OCI-LY7 (cell line): ENCODE data around the gene SLC22A6. TPM values are rescaled to one million over a fixed set of nuclear protein-coding genes. Genes with fewer than 3 reads are reported as not detected.
"Not testable (repeated sequence)": the region's sequence is repeated elsewhere in the genome, so short reads cannot be mapped to it uniquely, and the experiment has no call there.

ENCODE experiments used
- BruUV-seq: library from RNA; stranded (reverse); fragments of 400-500 nt; replicated peaks from 2 replicates; lab custom pipeline; 2021; lab: Mats Ljungman, UMichigan
- CTCF ChIA-PET: fragments of 300-600 bp; sonication (Branson Sonifier 250); formaldehyde crosslinking; loops from one replicate; lab custom pipeline; 2022; ENCODE audit warnings: antibody characterized with exemption; ENCODE audit not compliant: unreplicated experiment; lab: Charles Lee
- POLR2A ChIA-PET: fragments of 300-600 bp; sonication (Branson Sonifier 250); formaldehyde crosslinking; loops from one replicate; lab custom pipeline; 2022; ENCODE audit warnings: antibody characterized with exemption; lab: Charles Lee
- DNase-seq: peaks from one replicate; pipeline ENCODE4 v3.0.0-alpha.2; 2015; ENCODE audit warnings: low spot score
- H2AFZ ChIP-seq: fragments of 200-600 bp; sonication (generic), shearing (Covaris generic); 2 replicates; pipeline ENCODE4 v1.6.1; 2014; ENCODE audit warnings: mild to moderate bottlenecking, antibody characterized with exemption, low read length, moderate library complexity
- H3K27ac ChIP-seq: fragments of 200-600 bp; sonication (generic); 2 replicates; pipeline ENCODE4 v1.5.1; 2014; ENCODE audit warnings: mixed run types, low read depth, mild to moderate bottlenecking, moderate library complexity, low read length, inconsistent platforms; ENCODE audit not compliant: poor library complexity, severe bottlenecking
- H3K36me3 ChIP-seq: fragments of 200-600 bp; sonication (generic); 2 replicates; pipeline ENCODE4 v1.6.1; 2014; ENCODE audit warnings: mild to moderate bottlenecking, antibody characterized with exemption, low read length, moderate library complexity, mixed read lengths; ENCODE audit not compliant: insufficient read depth
- H3K4me1 ChIP-seq: fragments of 200-600 bp; sonication (generic); 2 replicates; pipeline ENCODE4 v1.5.1; 2014; ENCODE audit warnings: mild to moderate bottlenecking, low read length; ENCODE audit not compliant: insufficient read depth, poor library complexity, severe bottlenecking
- H3K4me2 ChIP-seq: fragments of 200-600 bp; sonication (generic); 2 replicates; pipeline ENCODE4 v1.6.1; 2014; ENCODE audit warnings: mild to moderate bottlenecking, low read length
- H3K4me3 ChIP-seq: fragments of 200-600 bp; sonication (generic); 2 replicates; pipeline ENCODE4 v1.5.1; 2014; ENCODE audit warnings: mild to moderate bottlenecking, low read depth, low read length; ENCODE audit not compliant: poor library complexity, severe bottlenecking
- H3K79me2 ChIP-seq: fragments of 200-600 bp; sonication (generic); 2 replicates; pipeline ENCODE4 v1.6.1; 2016; ENCODE audit warnings: low read depth, mild to moderate bottlenecking, low read length, moderate library complexity, mixed read lengths; ENCODE audit not compliant: insufficient read depth
- H3K9me2 ChIP-seq: fragments of 200-600 bp; sonication (generic); 2 replicates; pipeline ENCODE4 v1.6.1; 2016; ENCODE audit warnings: mild to moderate bottlenecking, low read length, mixed read lengths; ENCODE audit not compliant: insufficient read depth
- H3K9me3 ChIP-seq: fragments of 200-600 bp; sonication (generic); 2 replicates; pipeline ENCODE4 v1.6.1; 2014; ENCODE audit warnings: mild to moderate bottlenecking, mixed run types, low read length, mixed read lengths
- H4K20me1 ChIP-seq: fragments of 200-600 bp; sonication (generic); 2 replicates; pipeline ENCODE4 v1.6.1; 2014; ENCODE audit warnings: mild to moderate bottlenecking, antibody characterized with exemption, low read length, moderate library complexity, mixed read lengths; ENCODE audit not compliant: insufficient read depth
- EZH2phosphoT487 ChIP-seq: fragments of 200-600 bp; sonication (generic); IDR thresholded peaks from 2 replicates; pipeline ENCODE4 v1.6.1; 2018; ENCODE audit warnings: low read depth, borderline replicate concordance, mild to moderate bottlenecking, mixed run types, antibody characterized with exemption, low read length, moderate library complexity, mixed read lengths
- intact Hi-C: fragments of 100-400 bp; cut with micrococcal nuclease; formaldehyde crosslinking; loops from one replicate; pipeline ENCODE4 v1.10.0; 2022; ENCODE audit not compliant: unreplicated experiment
- total RNA-seq, 2 experiments: library from RNA; depleted of rRNA in 1 of 2; stranded (reverse); fragments of >200 nt in 1 of 2; shearing (Covaris generic) in 1 of 2; gene quantifications; 2 replicates each; pipeline ENCODE4 v1.2.3, GENCODE V29; 2014 to 2022
- TF ChIP-seq, protein P1 (sequence below): fragments of 200-600 bp; sonication (generic); conservative IDR thresholded peaks from 2 replicates; pipeline ENCODE4 v1.5.1; 2014; ENCODE audit warnings: mild to moderate bottlenecking, antibody characterized with exemption, low read length, moderate library complexity, mixed read lengths

The SLC22A6 gene
- total RNA-seq, 2 experiments from 2014 or later, result not detected

DNA sequence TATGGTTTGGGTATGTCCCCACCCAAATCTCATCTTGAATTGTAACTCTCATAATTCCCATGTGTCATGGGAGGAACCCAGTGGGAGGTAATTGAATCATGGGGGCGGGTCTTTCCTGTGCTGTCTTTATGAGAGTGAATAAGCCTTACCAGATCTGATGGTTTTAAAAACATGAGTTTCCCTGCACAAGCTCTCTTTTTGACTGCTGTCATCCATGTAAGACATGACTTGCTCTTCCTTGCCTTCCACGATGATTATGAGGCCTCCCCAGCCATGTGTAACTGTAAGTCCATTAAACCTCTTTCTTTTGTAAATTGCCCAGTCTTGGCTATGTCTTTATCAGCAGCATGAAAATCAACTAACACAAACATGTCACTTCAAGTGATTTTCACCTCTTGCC is 47.2 kb downstream of the SLC22A6 start:
- CTCF ChIA-PET, H3K36me3 ChIP-seq, H3K4me1 ChIP-seq, H3K4me2 ChIP-seq, H3K27ac ChIP-seq, H3K79me2 ChIP-seq, H3K9me2 ChIP-seq, POLR2A ChIA-PET, intact Hi-C loops, H2AFZ ChIP-seq, DNase-seq, BruUV-seq, H3K4me3 ChIP-seq, H4K20me1 ChIP-seq, H3K9me3 ChIP-seq: not testable (repeated sequence)

GRCh38 chr11:62934496-62934785 is 50.3 kb downstream of the SLC22A6 start:
- H3K4me2 ChIP-seq, result no peak overlapping the region
- H3K9me2 ChIP-seq, result no peaks in the 10 kb centered on the region
- H3K4me3 ChIP-seq, result no peak overlapping the region
- no peaks in the 10 kb centered on the region for H3K36me3 ChIP-seq
- H3K79me2 ChIP-seq, result no peaks in the 10 kb centered on the region
- no peak for DNase-seq
- ChIA-PET POLR2A (no interaction called here), CTCF (no interaction called here)
- TF ChIP-seq, protein P1, sequence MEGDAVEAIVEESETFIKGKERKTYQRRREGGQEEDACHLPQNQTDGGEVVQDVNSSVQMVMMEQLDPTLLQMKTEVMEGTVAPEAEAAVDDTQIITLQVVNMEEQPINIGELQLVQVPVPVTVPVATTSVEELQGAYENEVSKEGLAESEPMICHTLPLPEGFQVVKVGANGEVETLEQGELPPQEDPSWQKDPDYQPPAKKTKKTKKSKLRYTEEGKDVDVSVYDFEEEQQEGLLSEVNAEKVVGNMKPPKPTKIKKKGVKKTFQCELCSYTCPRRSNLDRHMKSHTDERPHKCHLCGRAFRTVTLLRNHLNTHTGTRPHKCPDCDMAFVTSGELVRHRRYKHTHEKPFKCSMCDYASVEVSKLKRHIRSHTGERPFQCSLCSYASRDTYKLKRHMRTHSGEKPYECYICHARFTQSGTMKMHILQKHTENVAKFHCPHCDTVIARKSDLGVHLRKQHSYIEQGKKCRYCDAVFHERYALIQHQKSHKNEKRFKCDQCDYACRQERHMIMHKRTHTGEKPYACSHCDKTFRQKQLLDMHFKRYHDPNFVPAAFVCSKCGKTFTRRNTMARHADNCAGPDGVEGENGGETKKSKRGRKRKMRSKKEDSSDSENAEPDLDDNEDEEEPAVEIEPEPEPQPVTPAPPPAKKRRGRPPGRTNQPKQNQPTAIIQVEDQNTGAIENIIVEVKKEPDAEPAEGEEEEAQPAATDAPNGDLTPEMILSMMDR, result no peak
- TF ChIP-seq EZH2phosphoT487, result no peak
- intact Hi-C loops, result no loop called here
- no peaks in the 10 kb centered on the region for H4K20me1 ChIP-seq
- no peak overlapping the region for H2AFZ ChIP-seq
- no peaks in the 10 kb centered on the region for H3K9me3 ChIP-seq
- BruUV-seq, result no TSS peak
- no peak overlapping the region for H3K27ac ChIP-seq
- H3K4me1 ChIP-seq, result no peaks in the 10 kb centered on the region

DNA sequence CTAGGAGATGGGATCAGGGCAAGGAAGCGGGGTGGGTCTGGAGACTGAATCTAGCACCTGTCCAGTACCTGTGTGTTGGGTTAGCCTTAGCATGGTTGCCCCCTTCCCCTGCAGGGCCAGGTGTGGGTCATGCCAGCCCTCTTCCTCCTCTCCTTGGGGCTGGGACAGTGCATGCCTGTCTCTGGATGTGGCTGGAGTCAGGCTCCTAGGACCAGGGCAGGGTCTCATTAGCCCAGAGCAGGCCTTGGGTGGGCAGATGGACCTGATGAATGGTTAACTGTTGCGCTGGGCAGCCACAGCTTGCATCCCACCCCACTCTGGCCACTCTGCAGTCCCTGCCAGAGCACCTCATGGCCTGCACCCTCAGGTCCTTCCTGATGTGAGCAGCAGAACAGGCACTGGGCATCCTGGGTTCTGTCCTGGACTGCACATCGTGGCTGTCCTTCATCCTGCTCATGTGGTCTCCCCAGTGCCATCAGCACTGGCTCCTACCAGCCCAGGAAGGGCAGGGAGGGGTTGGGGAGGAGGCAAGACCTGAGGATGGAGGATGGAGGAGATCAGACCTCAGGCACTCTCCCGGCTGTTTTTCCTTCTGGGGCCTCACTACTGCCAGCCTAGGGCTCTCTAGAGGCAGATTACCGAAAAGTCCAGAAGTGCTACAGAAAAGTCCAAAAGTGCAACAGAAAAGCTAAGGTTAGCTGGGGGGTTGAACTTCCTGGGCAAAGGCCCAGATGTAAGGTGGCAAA is 50.8 kb downstream of the SLC22A6 start:
- no TSS peak for BruUV-seq

More for the DNA sequence above, 50.8 kb downstream of the SLC22A6 start:
- H3K79me2 ChIP-seq, result no peaks in the 10 kb centered on the region
- no peak overlapping the region for H3K4me2 ChIP-seq
- H4K20me1 ChIP-seq, result no peaks in the 10 kb centered on the region
- no peak overlapping the region for H2AFZ ChIP-seq
- H3K4me1 ChIP-seq, result no peaks in the 10 kb centered on the region
- no peaks in the 10 kb centered on the region for H3K36me3 ChIP-seq
- DNase-seq, result no peak
- H3K9me2 ChIP-seq, result no peaks in the 10 kb centered on the region
- no peak for TF ChIP-seq EZH2phosphoT487
- TF ChIP-seq, protein P1, result no peak
- H3K27ac ChIP-seq, result no peak overlapping the region
- CTCF ChIA-PET, result no interaction called here
- H3K4me3 ChIP-seq, result no peak overlapping the region
- POLR2A ChIA-PET, result no interaction called here
- intact Hi-C loops, result no loop called here
- H3K9me3 ChIP-seq, result no peaks in the 10 kb centered on the region
